ENCODE measurements around the gene CACNA1I. TPM values are rescaled to one million over a fixed set of nuclear protein-coding genes. Genes with fewer than 3 reads are reported as not detected.

Gene CACNA1I
- total and polyA plus RNA-seq, 2 donors (not counting 3 experiments of a cell fraction or from before 2014, with no cell fraction given) = not detected

- Histone ChIP-seq H4K20me1 (replicated peaks; ENCODE audit: control insufficient read depth, extremely low read depth, insufficient read depth, low read length) (no peaks in the 10 kb centered on the region), H3K27me3 (ENCODE audit: control insufficient read depth in 2 of 2, insufficient read depth in 2 of 2, low read length in 2 of 2) (peaks cover 0 to 4% of the 10 kb centered on the region in 2 experiments), H3K9me1 (replicated peaks; ENCODE audit: control insufficient read depth, extremely low read depth, insufficient read depth, low read length) (no peaks in the 10 kb centered on the region), H3K4me1 (ENCODE audit: control insufficient read depth, extremely low read depth, insufficient read depth, low read length) (no peaks in the 10 kb centered on the region), H3K4me2 (ENCODE audit: insufficient read depth, low read length) (no peak overlapping the region), H3K36me3 (ENCODE audit: control insufficient read depth in 2 of 2, extremely low read depth in 1 of 2, insufficient read depth in 2 of 2, low read length in 2 of 2) (no peaks in the 10 kb centered on the region), H3K4me3 (replicated peaks in 1 of 3; ENCODE audit: insufficient read depth in 1 of 3, low read depth in 1 of 3, low read length in 3 of 3) (no peak overlapping the region), H3K9ac (replicated peaks; ENCODE audit: extremely low read depth, insufficient read depth, low read length) (no peak overlapping the region), H3K27ac (ENCODE audit: insufficient read depth, low read depth, low read length) (no peak overlapping the region), H2AFZ (ENCODE audit: low read depth, low read length) (no peak overlapping the region), H3K79me2 (ENCODE audit: control insufficient read depth, insufficient read depth, low read length) (no peaks in the 10 kb centered on the region), H3K9me3 (replicated peaks; ENCODE audit: control insufficient read depth, insufficient read depth, low read length) (no peaks in the 10 kb centered on the region)
- dilution Hi-C loops (cut with MboI; ENCODE audit: extremely low pct_ligation_motif_present, low sequenced_read_pairs) = no loop called here
- intact Hi-C loops (cut with micrococcal nuclease) = no loop called here
- TF ChIP-seq CTCF (IDR thresholded peaks at IDR 0.05; ENCODE audit: extremely low read depth in 1 of 2, insufficient read depth in 1 of 2, low read depth in 1 of 2, low read length in 2 of 2) = no peak
- TF ChIP-seq POLR2A (IDR thresholded peaks at IDR 0.05; ENCODE audit: low read depth, low read length) = no peak
- no peak for TF ChIP-seq FOS (IDR thresholded peaks at IDR 0.05; ENCODE audit: borderline replicate concordance, insufficient read depth, low read length)
- TF ChIP-seq MAX (IDR thresholded peaks at IDR 0.05; ENCODE audit: insufficient read depth, insufficient read length) = no peak
- no peak for TF ChIP-seq POLR2AphosphoS5 (IDR thresholded peaks at IDR 0.05; ENCODE audit: insufficient read depth, low read depth, low read length)
- no peak for TF ChIP-seq GATA2 (IDR thresholded peaks at IDR 0.05; ENCODE audit: insufficient read depth, insufficient read length, low read depth, low read length)
- TF ChIP-seq EZH2 (IDR thresholded peaks at IDR 0.05; ENCODE audit: borderline replicate concordance, low read depth, low read length, severe bottlenecking) = no peak
- TF ChIP-seq MYC (IDR thresholded peaks at IDR 0.05; ENCODE audit: low read depth, low read length) = no peak
- no peak for TF ChIP-seq JUN (IDR thresholded peaks at IDR 0.05; ENCODE audit: borderline replicate concordance, insufficient read depth, insufficient read length, low read depth)
- DNase-seq (ENCODE audit: low read depth, low spot score) (no peak), FAIRE-seq (no peak)
- CTCF ChIA-PET = no interaction called here
- BruUV-seq (replicated peaks) = no TSS peak
- POLR2A ChIA-PET = no interaction called here
Measured at GRCh38 chr22:39595622-39596172, 25.1 kb downstream of the CACNA1I start.
